ENCODE measurements around the gene C1orf74.

C1orf74 gene

DNA sequence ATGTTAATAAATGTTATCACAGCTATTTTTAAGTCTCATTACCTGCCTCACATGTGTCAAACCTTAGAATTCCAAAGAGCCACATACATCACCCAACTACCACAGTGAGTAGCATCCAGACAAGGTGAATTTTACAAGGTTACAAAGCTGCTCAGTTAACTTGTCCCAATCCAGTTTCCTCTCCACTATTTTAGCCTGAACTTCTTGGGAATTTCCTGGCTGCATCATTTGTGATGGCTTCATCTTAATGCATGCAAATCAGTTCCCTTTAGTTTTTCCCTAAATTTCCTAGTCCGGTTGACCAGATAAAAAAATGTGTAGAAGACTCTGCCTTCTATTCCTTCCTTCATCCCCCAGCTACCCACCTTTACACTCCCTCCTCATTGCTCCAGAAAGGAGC is 29.1 kb downstream of the C1orf74 start:
- no peaks in the 10 kb centered on the region for H3K27me3 ChIP-seq (ENCODE audit: low read depth)
- H3K4me3 ChIP-seq: no peak overlapping the region
- H3K9me3 ChIP-seq: no peaks in the 10 kb centered on the region
- H3K4me1 ChIP-seq: no peaks in the 10 kb centered on the region
- in situ Hi-C loops (cut with MboI; ENCODE audit: low sequenced_read_pairs): no loop called here
- H3K36me3 ChIP-seq (replicated peaks): no peaks in the 10 kb centered on the region
- DNase-seq (ENCODE audit: low spot score in 2 of 2): no peak

- no peak for DNase-seq (ENCODE audit: low spot score in 2 of 2)
- Histone ChIP-seq H3K36me3 (replicated peaks) (no peaks in the 10 kb centered on the region), H3K4me1 (no peaks in the 10 kb centered on the region; the same call in 1 of the 2 replicates), H3K27me3 (ENCODE audit: low read depth) (no peaks in the 10 kb centered on the region), H3K4me3 (no peak overlapping the region), H3K9me3 (no peaks in the 10 kb centered on the region)
- in situ Hi-C loops (cut with MboI; ENCODE audit: low sequenced_read_pairs): no loop called here
These were observed 31.5 kb downstream of the C1orf74 start for GRCh38 chr1:209752890-209753289.

DNA sequence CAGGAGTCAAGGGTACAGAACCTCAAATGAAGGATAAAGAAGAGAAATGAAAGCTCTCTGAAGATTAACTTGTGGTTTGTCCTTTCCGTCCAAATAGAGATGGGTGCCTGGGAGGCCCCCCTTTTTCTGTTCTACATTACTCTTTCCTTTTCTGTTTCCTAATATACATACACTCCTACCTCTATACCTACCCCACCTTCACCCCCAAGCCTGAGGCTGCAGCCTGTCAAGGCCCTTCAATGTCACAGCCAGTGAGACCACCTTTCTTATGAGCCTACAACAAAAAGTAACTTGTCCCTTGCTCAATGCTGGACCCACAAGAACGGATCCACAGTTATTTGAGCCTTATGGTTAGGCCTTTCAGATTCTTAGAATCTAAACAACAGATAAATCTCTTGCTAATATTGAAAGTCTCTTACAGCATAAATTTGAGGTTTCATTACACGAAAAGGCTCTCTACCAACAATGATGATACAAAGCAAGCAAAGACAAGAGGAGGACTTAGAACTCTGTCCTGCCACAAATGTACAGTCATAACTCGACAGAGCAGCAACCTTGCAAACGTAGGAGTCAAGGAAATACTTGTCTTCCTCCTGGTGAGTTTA is 32.6 kb downstream of the C1orf74 start:
- no peaks in the 10 kb centered on the region; the same call in 1 of the 2 replicates for H3K4me1 ChIP-seq
- in situ Hi-C loops (cut with MboI; ENCODE audit: low sequenced_read_pairs): no loop called here
- no peak overlapping the region for H3K4me3 ChIP-seq
- no peak for DNase-seq (ENCODE audit: low spot score in 2 of 2)
- no peaks in the 10 kb centered on the region for H3K36me3 ChIP-seq (replicated peaks)
- no peaks in the 10 kb centered on the region for H3K9me3 ChIP-seq
- H3K27me3 ChIP-seq (ENCODE audit: low read depth): no peaks in the 10 kb centered on the region

DNA sequence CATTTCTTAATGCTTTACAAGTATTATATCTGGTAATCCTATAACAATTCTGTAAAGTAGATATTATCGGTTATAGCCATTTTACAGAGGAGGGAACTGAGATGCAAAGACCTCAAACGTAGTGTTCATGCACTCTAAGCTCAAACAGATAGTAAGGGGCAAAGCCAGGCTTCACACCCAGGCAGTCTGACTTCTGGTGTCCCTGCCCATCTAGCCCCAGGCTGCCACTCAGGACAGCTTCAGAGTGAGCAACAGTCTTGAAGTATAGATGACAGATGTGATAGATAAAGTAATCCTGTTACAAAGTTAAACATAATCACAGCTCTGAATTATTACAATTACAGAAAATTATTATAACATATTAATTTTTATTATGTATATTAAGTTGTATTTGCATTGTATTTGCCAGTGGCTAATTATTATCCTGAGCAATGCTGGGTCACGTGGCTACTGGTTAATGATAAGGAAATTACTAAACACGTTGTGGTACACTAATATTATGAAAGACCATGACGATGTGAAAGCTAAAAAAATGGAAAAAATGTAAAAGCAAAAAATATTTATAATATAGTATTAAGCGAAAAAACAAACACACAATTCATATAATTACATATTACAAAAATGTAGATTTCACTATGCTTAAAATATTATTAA is 34.6 kb downstream of the C1orf74 start:
- Histone ChIP-seq H3K27me3 (ENCODE audit: low read depth) (peaks cover 2% of the 10 kb centered on the region; the same call in 1 of the 2 replicates), H3K4me1 (no peaks in the 10 kb centered on the region; the same call in 1 of the 2 replicates), H3K4me3 (no peak overlapping the region), H3K36me3 (replicated peaks) (no peaks in the 10 kb centered on the region), H3K9me3 (no peaks in the 10 kb centered on the region)
- no peak for DNase-seq (ENCODE audit: low spot score in 2 of 2)
- in situ Hi-C loops (cut with MboI; ENCODE audit: low sequenced_read_pairs): no loop called here

- DNase-seq (ENCODE audit: low spot score in 2 of 2): no peak
- no peak overlapping the region for H3K4me3 ChIP-seq
- H3K36me3 ChIP-seq (replicated peaks): no peaks in the 10 kb centered on the region
- H3K27me3 ChIP-seq (ENCODE audit: low read depth): peaks cover 2% of the 10 kb centered on the region; the same call in 1 of the 2 replicates
- in situ Hi-C loops (cut with MboI; ENCODE audit: low sequenced_read_pairs): no loop called here
- no peaks in the 10 kb centered on the region for H3K9me3 ChIP-seq
- no peaks in the 10 kb centered on the region; the same call in 1 of the 2 replicates for H3K4me1 ChIP-seq
These were observed 35.2 kb downstream of the C1orf74 start for GRCh38 chr1:209749205-209749604.

DNA sequence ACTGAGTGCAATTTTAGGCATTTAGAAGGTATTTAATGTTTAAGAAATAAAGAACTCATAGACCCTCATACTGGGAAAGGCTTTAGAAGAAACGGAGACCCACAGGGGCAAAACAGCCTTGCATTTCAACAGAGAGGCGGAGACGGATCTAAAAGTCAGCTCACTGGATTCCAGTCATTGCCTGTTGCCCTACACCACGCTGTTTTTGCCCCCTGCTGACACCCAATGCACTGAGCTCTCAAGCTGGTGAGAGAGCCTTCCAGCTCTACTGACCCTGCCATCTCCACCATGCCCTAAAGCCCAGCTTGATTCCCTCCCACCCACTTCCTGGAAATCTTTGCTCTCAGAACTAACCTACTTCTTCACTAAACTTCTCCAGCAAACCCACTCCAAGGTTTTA is 35.7 kb downstream of the C1orf74 start:
- H3K36me3 ChIP-seq (replicated peaks): no peaks in the 10 kb centered on the region
- in situ Hi-C loops (cut with MboI; ENCODE audit: low sequenced_read_pairs): no loop called here
- no peaks in the 10 kb centered on the region; the same call in 1 of the 2 replicates for H3K4me1 ChIP-seq
- DNase-seq (ENCODE audit: low spot score in 2 of 2): no peak
- H3K4me3 ChIP-seq: no peak overlapping the region
- no peaks in the 10 kb centered on the region for H3K9me3 ChIP-seq
- H3K27me3 ChIP-seq (ENCODE audit: low read depth): peaks cover 2% of the 10 kb centered on the region; the same call in 1 of the 2 replicates

- Histone ChIP-seq H3K4me1 (no peaks in the 10 kb centered on the region; the same call in 1 of the 2 replicates), H3K36me3 (replicated peaks) (no peaks in the 10 kb centered on the region), H3K27me3 (ENCODE audit: low read depth) (peaks cover 2% of the 10 kb centered on the region; the same call in 1 of the 2 replicates), H3K9me3 (no peaks in the 10 kb centered on the region), H3K4me3 (no peak overlapping the region)
- in situ Hi-C loops (cut with MboI; ENCODE audit: low sequenced_read_pairs): no loop called here
- peak; percentile 65 to 87 for DNase-seq (ENCODE audit: low spot score in 2 of 2)
These were observed 36.6 kb downstream of the C1orf74 start for GRCh38 chr1:209747580-209748262.

GRCh38 chr1:209746451-209747165 is 37.8 kb downstream of the C1orf74 start:
- Histone ChIP-seq H3K4me3 (no peak overlapping the region), H3K27me3 (ENCODE audit: low read depth) (peaks cover 2% of the 10 kb centered on the region; the same call in 1 of the 2 replicates), H3K4me1 (no peaks in the 10 kb centered on the region; the same call in 1 of the 2 replicates), H3K9me3 (no peaks in the 10 kb centered on the region), H3K36me3 (replicated peaks) (no peaks in the 10 kb centered on the region)
- no peak for DNase-seq (ENCODE audit: low spot score in 2 of 2)
- in situ Hi-C loops (cut with MboI; ENCODE audit: low sequenced_read_pairs): no loop called here

DNA sequence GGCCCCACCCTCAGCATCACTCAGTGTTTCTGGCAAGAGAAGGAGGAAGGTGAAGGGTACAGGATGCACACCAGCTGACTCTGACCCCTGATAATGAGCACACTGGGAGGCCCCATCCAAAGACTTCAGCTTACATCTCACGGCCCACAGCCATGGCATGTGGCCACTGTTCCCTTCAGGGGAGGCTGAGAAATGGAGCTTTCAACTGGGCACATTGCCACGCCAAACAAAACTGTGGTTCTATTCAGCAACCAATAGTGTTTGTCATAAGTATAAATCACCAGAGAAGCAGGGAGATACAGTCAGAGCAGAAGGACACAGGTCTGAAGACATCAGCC is 41.2 kb downstream of the C1orf74 start:
- in situ Hi-C loops (cut with MboI; ENCODE audit: low sequenced_read_pairs): no loop called here
- Histone ChIP-seq H3K27me3 (ENCODE audit: low read depth) (peaks cover 2% of the 10 kb centered on the region; the same call in 1 of the 2 replicates), H3K4me1 (no peaks in the 10 kb centered on the region; the same call in 1 of the 2 replicates), H3K4me3 (no peak overlapping the region), H3K36me3 (replicated peaks) (no peaks in the 10 kb centered on the region), H3K9me3 (no peaks in the 10 kb centered on the region)
- no peak for DNase-seq (ENCODE audit: low spot score in 2 of 2)

GRCh38 chr1:209742409-209743144 is 41.8 kb downstream of the C1orf74 start:
- H3K4me1 ChIP-seq: no peaks in the 10 kb centered on the region
- no peaks in the 10 kb centered on the region for H3K9me3 ChIP-seq
- no peak for DNase-seq (ENCODE audit: low spot score in 2 of 2)
- H3K27me3 ChIP-seq (ENCODE audit: low read depth): peaks cover 2% of the 10 kb centered on the region; the same call in 1 of the 2 replicates
- in situ Hi-C loops (cut with MboI; ENCODE audit: low sequenced_read_pairs): no loop called here
- H3K4me3 ChIP-seq: no peak overlapping the region
- H3K36me3 ChIP-seq (replicated peaks): no peaks in the 10 kb centered on the region

GRCh38 chr1:209741889-209742288 is 42.5 kb downstream of the C1orf74 start:
- no peak overlapping the region for H3K4me3 ChIP-seq

DNA sequence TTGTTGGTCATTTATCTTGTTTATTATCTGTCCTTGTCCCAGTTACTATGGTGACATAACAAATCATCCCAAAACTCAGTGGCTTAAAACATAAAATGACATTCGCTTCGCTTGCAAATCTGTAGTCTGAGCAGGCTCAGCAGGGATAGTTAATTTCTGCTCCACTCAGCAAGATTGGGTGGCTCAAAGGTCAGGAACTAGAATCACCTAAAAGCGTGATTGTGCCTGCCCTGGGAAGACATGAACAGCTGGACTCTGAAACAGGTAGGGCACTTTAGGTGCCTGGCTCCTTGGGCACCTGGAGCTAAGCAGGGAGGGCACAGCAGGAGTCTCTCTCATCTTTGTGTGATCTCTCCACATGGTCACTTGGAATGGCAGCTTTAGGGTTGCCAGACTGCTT is 43.2 kb downstream of the C1orf74 start:
- H3K9me3 ChIP-seq: no peaks in the 10 kb centered on the region
- in situ Hi-C loops (cut with MboI; ENCODE audit: low sequenced_read_pairs): no loop called here
- no peaks in the 10 kb centered on the region for H3K27me3 ChIP-seq (ENCODE audit: low read depth)
- H3K36me3 ChIP-seq (replicated peaks): no peaks in the 10 kb centered on the region
- H3K4me3 ChIP-seq: no peak overlapping the region
- no peak for DNase-seq (ENCODE audit: low spot score in 2 of 2)
- H3K4me1 ChIP-seq: no peaks in the 10 kb centered on the region

More at GRCh38 chr1:209741889-209742288, 42.5 kb downstream of the C1orf74 start:
- Histone ChIP-seq H3K36me3 (replicated peaks) (no peaks in the 10 kb centered on the region), H3K4me1 (no peaks in the 10 kb centered on the region), H3K9me3 (no peaks in the 10 kb centered on the region), H3K27me3 (ENCODE audit: low read depth) (peaks cover 2% of the 10 kb centered on the region; the same call in 1 of the 2 replicates)
- in situ Hi-C loops (cut with MboI; ENCODE audit: low sequenced_read_pairs): no loop called here
- DNase-seq (ENCODE audit: low spot score in 2 of 2): no peak

DNA sequence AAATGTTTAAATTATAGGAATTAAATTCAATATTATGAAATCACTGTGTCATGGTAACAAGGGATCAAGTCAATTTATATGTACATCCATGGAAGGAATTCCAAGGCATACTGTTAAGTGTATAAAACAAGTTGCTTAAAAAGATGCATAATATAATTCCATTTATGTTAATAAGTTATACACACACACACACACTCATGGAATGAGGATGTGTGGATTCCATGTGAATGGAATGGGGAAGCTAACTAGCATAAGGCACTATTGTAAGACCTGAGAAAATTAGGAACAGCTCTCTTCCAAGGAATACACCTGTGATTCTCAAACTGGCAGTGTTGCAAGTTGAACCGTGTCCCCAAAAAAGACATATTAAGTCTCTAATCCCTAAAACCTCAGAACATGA is 46.1 kb downstream of the C1orf74 start:
- Histone ChIP-seq H3K36me3 (replicated peaks) (no peaks in the 10 kb centered on the region), H3K9me3 (no peaks in the 10 kb centered on the region), H3K4me3 (no peak overlapping the region), H3K27me3 (ENCODE audit: low read depth) (no peaks in the 10 kb centered on the region), H3K4me1 (no peaks in the 10 kb centered on the region)
- no peak for DNase-seq (ENCODE audit: low spot score in 2 of 2)
- in situ Hi-C loops (cut with MboI; ENCODE audit: low sequenced_read_pairs): no loop called here

All from HAP-1 (cell line).